RCC 7860 (cell line): Measurements from ENCODE around the gene CTRB1.
"Not testable (repeated sequence)": the region's sequence is repeated elsewhere in the genome, so short reads cannot be mapped to it uniquely, and the experiment has no call there.

ENCODE experiments used
- DNase-seq: peaks from one replicate; pipeline ENCODE4 v3.0.0-alpha.2; 2015; ENCODE audit warnings: low spot score
- FAIRE-seq: peaks from 2 replicates; lab custom pipeline; 2012; peaks lifted over from hg19 to GRCh38; lab: Jason Lieb, UNC

CTRB1 gene

DNA sequence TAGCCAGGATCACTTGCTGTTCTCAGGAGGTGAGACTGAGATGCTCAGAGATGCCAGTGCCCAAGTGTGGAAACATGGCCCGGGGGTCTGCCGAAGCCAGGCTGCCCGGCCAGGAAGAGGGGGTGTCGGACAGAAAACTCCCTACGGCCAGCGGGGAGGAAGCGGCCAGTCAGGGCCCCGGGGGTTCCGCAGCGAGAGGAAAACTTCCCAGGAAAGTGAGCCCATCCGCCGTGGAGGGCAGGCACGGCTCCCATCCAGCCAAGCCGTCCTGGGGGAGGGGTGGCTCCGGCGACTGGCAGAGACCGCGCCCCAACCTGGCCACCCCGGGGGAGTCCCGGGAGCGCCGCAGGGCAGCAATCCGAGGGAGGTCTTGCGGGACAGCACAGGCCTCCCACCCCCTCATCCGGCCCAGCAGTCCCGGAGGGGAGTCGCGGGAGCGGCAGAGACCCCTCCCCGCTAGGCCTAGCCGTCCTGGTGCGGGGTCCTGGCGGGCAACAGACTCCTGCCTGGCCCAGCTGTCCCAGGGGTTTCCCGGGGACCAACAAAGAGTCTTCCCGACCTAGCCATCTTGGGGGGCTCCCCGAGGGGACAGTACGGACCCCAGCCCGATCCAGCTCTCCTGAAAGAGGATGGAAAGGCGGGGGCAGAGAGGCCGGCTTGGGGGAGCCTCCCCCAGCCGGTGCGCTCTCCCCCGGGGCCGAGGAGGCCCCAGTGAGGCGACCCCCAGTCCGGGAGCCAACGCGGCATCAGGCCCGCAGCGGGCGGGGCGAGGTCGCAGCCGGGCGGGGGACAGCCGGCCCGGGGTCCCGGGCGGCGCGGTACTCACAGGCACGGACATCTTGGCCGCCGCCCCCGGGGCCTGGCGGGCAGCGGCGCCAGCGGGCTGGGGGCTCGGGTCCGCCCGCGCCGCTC is 46.5 kb downstream of the CTRB1 start:
- no peak for FAIRE-seq
- DNase-seq, result no peak

DNA sequence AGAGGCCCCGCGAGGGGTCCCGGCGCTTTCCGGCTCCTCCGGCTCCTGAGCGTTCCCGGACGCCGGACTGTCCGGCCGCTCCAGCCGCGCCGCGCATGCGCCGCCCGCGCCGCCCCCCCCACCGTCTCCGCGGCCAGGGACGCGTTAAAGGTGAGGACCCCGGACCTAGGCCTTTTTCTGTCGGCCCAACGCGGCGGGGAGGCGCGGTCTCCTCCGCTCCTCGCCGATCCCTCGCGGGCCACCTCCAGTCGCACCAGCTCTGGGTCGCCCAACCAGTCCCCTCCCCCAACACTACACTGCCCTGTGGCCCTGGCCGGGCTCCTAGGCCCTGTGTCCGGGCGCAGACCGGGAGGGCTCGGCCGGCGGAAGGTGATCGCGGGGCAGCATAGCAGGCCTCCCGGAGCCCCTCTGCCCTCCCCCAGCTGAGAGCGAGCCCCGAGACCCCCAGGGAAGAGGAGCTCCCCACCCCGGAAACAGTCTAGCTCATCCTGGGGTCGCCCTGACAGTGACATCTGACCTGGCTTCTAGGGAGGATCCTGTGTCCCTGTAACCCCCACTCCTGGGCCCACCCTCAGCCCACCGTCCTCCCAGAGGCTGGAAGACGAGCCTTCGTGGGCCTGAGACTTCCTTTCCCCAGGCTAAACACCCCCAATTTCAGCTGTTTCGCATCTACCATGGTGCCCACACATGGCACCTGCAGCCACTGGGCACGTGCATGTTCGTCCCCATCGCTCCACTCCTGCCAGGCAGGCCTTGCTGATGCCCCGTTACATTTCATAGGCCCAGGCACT is 47.3 kb downstream of the CTRB1 start:
- FAIRE-seq, result no peak
- DNase-seq, result peak; percentile 59

DNA sequence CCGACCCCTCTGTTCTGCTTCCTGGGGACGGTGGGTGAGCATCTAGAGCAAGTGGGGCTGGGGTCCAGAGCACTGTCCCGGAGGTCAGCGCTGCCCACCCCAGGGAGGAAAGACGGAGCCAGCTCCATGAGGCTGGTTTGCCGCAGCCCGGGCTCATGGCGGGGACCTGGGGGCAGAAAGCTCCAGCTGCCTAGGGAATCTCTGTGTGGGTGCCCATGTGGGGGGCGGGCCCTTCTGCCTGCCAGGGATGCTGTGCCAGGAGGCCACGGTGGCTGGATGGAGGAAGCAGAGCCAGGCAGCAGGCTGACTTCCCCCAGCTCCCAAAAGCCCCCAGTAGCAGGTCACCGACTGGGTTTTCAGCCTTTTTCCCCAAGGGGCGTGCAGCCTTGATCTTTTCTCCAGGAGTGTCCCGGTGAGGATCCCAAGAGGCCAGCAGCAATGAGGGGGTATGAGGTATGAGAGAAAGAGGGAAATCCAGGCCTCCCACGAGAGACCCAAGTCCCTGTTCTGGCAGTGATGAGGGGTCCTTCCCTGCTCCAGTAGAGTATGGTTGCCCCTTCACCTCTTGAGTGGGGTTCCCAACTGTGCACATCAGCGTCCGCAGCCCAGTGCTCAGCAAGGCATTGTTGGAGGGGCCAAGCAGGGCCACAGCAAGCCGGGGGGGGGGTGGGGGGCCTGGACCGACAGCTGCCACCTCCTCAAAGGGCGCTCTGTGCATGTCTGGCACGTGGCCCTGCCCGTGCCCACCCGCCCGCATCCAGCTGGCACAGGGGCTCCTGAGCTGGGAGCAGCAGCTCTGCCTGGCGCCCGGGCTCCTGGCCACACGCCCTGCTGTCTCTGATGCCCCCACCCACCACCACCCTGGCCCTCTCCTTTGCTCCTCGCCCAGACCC is 48.2 kb downstream of the CTRB1 start:
- FAIRE-seq (no peak), DNase-seq (no peak)

DNA sequence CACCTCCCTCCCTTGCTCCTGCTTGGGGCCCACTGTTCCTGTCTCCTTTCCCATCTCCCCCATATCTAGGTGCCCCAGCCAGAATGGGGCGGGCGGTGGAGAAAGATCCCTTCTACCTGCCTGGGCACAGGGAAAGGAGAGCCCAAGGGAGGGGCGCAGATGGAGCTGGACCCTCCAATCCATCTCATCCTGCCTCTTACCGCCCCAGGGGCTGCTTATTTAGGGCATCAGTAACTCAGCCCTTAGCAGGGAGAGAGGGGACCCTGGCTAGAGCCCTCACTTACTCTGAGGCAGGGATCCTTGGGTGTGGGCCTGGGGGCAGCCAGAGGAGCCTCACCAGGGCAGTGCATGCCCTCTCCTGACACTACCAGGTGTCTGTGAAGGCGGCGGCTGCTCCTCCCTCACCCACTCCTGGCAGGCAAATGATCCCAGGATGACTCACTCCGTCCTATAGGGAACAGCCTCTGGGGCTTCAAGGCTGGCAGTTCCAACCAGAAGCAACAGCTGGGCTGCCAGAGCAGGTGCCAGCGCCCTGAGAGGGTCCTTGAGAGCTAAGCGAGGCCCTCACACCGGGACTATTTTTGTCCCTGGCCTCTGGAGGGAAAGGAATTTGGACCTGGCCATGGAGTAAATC is 49.0 kb downstream of the CTRB1 start:
- FAIRE-seq (no peak), DNase-seq (peak; percentile 74)

DNA sequence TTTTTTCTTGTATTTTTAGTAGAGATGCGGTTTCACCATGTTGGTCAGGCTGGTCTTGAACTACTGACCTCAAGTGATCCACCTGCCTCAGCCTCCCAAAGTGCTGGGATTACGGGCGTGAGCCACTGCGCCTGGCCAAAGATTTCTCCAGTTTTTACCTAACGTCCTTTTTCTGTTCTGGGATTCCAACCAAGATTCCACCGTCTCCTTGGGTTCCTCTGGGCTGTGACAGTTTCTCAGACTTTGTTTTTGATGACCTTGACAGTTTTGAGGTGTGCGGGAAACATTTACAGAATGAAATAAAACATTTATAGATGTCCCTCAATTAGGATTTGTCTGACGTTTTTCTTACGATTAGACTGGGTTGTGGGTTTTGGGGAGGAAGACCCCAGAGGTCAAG is 50.6 kb downstream of the CTRB1 start:
- not testable (repeated sequence) for DNase-seq, FAIRE-seq

DNA sequence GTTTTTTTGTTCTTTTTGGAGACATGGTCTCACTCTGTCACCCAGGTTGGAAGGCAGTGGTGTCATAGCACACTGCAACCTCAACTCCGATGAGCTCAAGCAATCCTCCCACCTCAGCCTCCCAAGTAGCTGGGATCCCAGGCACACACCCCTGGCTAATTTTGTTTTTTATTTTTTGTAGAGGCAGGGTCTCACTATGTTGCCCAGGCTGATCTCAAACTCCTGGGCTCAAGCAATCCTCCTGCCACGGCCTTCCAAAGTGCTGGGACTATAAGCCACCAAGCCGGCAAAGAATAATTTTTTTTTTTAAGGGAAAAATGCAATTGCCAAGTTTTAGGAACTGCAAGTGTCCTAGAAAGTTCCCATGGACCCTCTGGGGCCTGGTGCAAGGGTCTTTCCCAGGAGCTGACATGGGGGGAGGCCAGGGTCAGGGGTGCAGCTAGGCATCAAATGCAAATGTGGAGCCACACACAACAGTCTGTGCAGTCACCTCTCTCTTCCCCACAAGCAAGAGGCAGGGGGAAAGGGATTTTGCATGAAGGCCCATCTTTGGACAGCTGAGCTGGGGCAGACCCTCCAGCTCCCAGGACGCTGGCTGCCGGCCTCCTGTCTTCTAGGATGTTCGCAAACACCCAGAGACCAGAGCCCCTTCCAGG is 52.8 kb downstream of the CTRB1 start:
- no peak for DNase-seq
- no peak for FAIRE-seq

DNA sequence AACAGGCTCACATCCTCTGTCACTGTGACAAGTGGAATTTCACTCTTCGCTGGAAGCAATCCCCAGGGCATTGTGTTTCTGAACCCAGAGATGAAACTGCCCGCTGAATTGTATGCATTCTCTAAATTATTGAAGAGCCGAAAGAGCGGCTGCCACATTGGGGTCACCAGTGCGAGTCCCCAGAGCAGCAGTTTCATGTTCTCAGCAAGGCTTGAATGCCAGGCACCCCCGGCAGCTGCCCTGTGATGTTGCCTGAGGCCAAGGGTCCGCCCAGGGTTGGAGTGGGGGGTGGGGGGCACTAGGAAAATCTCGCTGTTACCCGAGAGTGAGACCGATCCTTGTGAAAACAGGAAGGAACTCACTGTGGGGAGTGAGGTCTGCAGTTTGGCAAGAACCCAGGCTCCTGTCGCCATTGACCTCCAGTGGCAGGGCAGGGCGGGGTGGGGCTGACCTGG is 53.3 kb downstream of the CTRB1 start:
- FAIRE-seq, result no peak

DNA sequence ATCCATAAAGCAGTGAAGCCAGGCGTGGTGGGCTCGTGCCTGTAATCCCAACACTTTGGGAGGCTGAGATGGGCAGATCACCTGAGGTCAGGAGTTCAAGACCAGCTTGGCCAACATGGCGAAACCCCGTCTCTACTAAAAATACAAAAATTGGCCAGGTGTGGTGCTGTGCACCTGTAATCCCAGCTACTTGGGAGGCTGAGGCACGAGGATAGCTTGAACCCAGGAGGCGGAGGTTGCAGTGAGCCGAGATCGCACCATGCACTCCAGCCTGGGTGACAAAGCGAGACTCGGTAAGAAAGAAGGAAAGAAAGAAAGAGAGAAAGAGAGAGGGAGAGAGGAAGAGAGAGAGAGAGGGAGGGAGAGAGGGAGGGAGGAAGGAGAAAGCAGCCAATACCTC is 53.8 kb downstream of the CTRB1 start:
- not testable (repeated sequence) for FAIRE-seq

More for the DNA sequence above, 53.3 kb downstream of the CTRB1 start:
- DNase-seq, result no peak

DNA sequence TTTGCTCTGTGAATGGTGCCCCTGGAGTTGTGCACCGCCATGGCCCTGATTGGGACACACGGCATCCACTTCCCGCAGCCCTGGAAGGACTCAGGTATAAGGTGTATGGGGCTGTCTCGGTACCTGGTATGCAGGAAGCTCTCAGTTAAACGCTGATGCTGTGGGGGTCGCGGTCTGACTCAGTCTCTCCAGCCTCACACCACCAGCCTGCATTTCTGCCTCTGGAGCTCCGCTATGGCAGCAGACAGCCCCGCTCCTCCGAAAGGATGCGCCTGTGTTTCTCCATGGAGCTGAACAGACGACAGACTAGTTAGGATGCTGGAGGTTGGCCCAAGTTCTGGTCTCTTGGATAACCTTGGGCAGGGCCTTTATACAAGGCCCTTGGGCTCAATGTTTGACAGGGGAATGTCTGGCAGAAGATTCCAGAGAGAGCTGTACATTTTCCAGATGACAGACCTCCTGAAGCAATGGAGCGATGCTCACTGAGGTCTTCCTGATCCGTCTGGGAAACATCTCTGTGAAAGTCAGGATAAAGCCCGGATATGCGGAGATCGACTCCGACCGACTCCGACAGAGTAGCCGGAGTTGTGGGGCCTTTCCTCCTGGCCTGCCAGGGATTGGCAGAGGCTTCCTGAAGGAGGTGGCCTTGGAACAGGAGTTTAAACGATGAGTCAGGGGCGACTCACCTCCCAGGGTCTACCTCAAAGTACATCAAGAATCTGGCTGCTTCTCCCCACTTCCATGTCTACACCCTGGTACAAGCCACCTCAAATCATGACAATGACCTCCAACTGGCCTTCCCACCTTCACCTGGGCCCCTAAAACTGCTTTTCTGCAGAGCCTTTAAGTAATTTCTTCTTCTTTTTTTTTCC is 54.5 kb downstream of the CTRB1 start:
- DNase-seq, result peak; percentile 43
- no peak for FAIRE-seq

More for the DNA sequence above, 53.8 kb downstream of the CTRB1 start:
- DNase-seq, result not testable (repeated sequence)
